SK-N-SH treated with all-trans-retinoic acid at 6 μM for 48 hours (cell line): Measurements from ENCODE around the gene ZGPAT.

Experiments used
- ATAC-seq: fragments of 200-7000 bp; cut with Tn5 transposase; 3 replicates; pipeline ENCODE4 v1.9.1; 2020; ENCODE audit warnings: mild to moderate bottlenecking, moderate library complexity
- ARNTL ChIP-seq: fragments of 450-650 bp; formaldehyde crosslinking; IDR thresholded peaks from 2 replicates; pipeline ENCODE4 v1.5.0; 2020; ENCODE audit warnings: low read depth, mild to moderate bottlenecking, moderate library complexity, borderline replicate concordance
- BACH2 ChIP-seq: fragments of 250-450 bp; sonication (Bioruptor Pico); IDR thresholded peaks from 2 replicates; pipeline ENCODE4 v1.9.0; 2021; ENCODE audit warnings: mild to moderate bottlenecking, borderline replicate concordance
- CREB5 ChIP-seq: fragments of 250-450 bp; sonication (Bioruptor Pico); IDR thresholded peaks from 2 replicates; pipeline ENCODE4 v1.5.1; 2020; ENCODE audit warnings: low read depth, mild to moderate bottlenecking, moderate library complexity
- CSDC2 ChIP-seq: fragments of 250-450 bp; sonication (Bioruptor Pico); IDR thresholded peaks from 2 replicates; pipeline ENCODE4 v1.5.0; 2020; ENCODE audit warnings: mild to moderate bottlenecking, moderate library complexity
- ESRRG ChIP-seq: fragments of 250-450 bp; sonication (Bioruptor Pico); IDR thresholded peaks from 2 replicates; pipeline ENCODE4 v1.6.1; 2021; ENCODE audit warnings: mild to moderate bottlenecking
- ISL1 ChIP-seq: fragments of 250-450 bp; sonication (Bioruptor Pico); IDR thresholded peaks from 2 replicates; pipeline ENCODE4 v2.1.2; 2022; ENCODE audit warnings: mild to moderate bottlenecking, moderate library complexity
- OSR1 ChIP-seq: fragments of 250-450 bp; sonication (Bioruptor Pico); IDR thresholded peaks from 2 replicates; pipeline ENCODE4 v1.8.0; 2022; ENCODE audit warnings: moderate library complexity, mild to moderate bottlenecking, inconsistent platforms
- PATZ1 ChIP-seq: fragments of 250-450 bp; sonication (Bioruptor Pico); IDR thresholded peaks from 2 replicates; pipeline ENCODE4 v1.8.0; 2020; ENCODE audit warnings: mild to moderate bottlenecking, moderate library complexity, borderline replicate concordance
- POU6F1 ChIP-seq: fragments of 250-450 bp; sonication (Bioruptor Pico); IDR thresholded peaks from 2 replicates; pipeline ENCODE4 v1.8.0; 2021; ENCODE audit warnings: low read depth, mild to moderate bottlenecking, moderate library complexity, borderline replicate concordance
- PPARA ChIP-seq: fragments of 250-450 bp; sonication (Bioruptor Pico); IDR thresholded peaks from 2 replicates; pipeline ENCODE4 v1.5.0; 2020; ENCODE audit warnings: mild to moderate bottlenecking, borderline replicate concordance
- RARB ChIP-seq: fragments of 250-450 bp; sonication (Bioruptor Pico); IDR thresholded peaks from 2 replicates; pipeline ENCODE4 v1.8.0; 2021; ENCODE audit warnings: mild to moderate bottlenecking, moderate library complexity
- SNAI2 ChIP-seq: fragments of 250-450 bp; sonication (Bioruptor Pico); IDR thresholded peaks from 2 replicates; pipeline ENCODE4 v1.5.0; 2020; ENCODE audit warnings: mild to moderate bottlenecking, moderate library complexity
- TCF4 ChIP-seq: fragments of 250-450 bp; sonication (Bioruptor Pico); IDR thresholded peaks from 2 replicates; pipeline ENCODE4 v1.8.0; 2021; ENCODE audit warnings: mild to moderate bottlenecking, moderate library complexity, borderline replicate concordance
- TOX ChIP-seq: fragments of 250-450 bp; sonication (Bioruptor Pico); IDR thresholded peaks from 2 replicates; pipeline ENCODE4 v1.8.0; 2021; ENCODE audit warnings: mild to moderate bottlenecking, moderate library complexity, borderline replicate concordance
- ZC3H10 ChIP-seq: fragments of 250-450 bp; sonication (Bioruptor Pico); IDR thresholded peaks from 2 replicates; pipeline ENCODE4 v1.5.1; 2021; ENCODE audit warnings: mild to moderate bottlenecking, moderate library complexity
- ZFP30 ChIP-seq: fragments of 450-650 bp; formaldehyde crosslinking; IDR thresholded peaks from 2 replicates; pipeline ENCODE4 v1.5.0; 2022; ENCODE audit warnings: mild to moderate bottlenecking, moderate library complexity
- ZNF565 ChIP-seq: fragments of 450-650 bp; formaldehyde crosslinking; conservative IDR thresholded peaks from 2 replicates; pipeline ENCODE4 v1.5.0; 2020; ENCODE audit warnings: low read depth, mild to moderate bottlenecking, moderate library complexity
- ZNF70 ChIP-seq: fragments of 450-650 bp; formaldehyde crosslinking; IDR thresholded peaks from 2 replicates; pipeline ENCODE4 v1.5.0; 2020; ENCODE audit warnings: mild to moderate bottlenecking, moderate library complexity
- ZNF8 ChIP-seq: fragments of 450-650 bp; formaldehyde crosslinking; IDR thresholded peaks from 2 replicates; pipeline ENCODE4 v1.5.0; 2020; ENCODE audit warnings: mild to moderate bottlenecking, moderate library complexity
- TF ChIP-seq, protein P1 (sequence below): fragments of 250-450 bp; sonication (Bioruptor Pico); IDR thresholded peaks from 2 replicates; pipeline ENCODE4 v1.5.1; 2021; ENCODE audit warnings: mild to moderate bottlenecking, moderate library complexity

ZGPAT gene

DNA sequence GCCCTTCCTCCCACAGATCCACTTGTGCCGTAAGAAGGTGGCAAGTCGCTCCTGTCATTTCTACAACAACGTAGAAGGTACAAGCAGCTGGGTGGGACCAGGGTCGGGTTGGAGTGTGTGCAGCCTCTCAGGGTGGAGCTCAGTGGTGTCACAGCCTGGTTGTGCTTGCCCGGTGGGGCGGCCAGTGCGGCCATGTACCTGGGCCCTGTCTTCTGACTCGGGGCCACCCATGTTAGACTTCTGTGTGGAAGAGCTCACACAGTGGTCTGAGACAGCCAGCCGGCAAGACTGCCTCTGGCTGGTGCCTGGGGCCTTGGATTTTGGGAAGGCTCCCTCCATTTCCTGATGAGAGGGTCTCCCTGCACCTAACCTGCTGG lies 45.0 kb upstream of the ZGPAT start:
- no peak for ATAC-seq
- TF ChIP-seq ESRRG (CRISPR knock-in tag) (no peak), ZFP30 (CRISPR knock-in tag) (no peak), POU6F1 (no peak), CREB5 (CRISPR knock-in tag) (no peak), OSR1 (no peak), CSDC2 (CRISPR knock-in tag) (no peak), PATZ1 (CRISPR knock-in tag) (no peak)
- TF ChIP-seq, protein P1, sequence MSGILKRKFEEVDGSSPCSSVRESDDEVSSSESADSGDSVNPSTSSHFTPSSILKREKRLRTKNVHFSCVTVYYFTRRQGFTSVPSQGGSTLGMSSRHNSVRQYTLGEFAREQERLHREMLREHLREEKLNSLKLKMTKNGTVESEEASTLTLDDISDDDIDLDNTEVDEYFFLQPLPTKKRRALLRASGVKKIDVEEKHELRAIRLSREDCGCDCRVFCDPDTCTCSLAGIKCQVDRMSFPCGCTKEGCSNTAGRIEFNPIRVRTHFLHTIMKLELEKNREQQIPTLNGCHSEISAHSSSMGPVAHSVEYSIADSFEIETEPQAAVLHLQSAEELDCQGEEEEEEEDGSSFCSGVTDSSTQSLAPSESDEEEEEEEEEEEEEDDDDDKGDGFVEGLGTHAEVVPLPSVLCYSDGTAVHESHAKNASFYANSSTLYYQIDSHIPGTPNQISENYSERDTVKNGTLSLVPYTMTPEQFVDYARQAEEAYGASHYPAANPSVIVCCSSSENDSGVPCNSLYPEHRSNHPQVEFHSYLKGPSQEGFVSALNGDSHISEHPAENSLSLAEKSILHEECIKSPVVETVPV, result no peak

DNA sequence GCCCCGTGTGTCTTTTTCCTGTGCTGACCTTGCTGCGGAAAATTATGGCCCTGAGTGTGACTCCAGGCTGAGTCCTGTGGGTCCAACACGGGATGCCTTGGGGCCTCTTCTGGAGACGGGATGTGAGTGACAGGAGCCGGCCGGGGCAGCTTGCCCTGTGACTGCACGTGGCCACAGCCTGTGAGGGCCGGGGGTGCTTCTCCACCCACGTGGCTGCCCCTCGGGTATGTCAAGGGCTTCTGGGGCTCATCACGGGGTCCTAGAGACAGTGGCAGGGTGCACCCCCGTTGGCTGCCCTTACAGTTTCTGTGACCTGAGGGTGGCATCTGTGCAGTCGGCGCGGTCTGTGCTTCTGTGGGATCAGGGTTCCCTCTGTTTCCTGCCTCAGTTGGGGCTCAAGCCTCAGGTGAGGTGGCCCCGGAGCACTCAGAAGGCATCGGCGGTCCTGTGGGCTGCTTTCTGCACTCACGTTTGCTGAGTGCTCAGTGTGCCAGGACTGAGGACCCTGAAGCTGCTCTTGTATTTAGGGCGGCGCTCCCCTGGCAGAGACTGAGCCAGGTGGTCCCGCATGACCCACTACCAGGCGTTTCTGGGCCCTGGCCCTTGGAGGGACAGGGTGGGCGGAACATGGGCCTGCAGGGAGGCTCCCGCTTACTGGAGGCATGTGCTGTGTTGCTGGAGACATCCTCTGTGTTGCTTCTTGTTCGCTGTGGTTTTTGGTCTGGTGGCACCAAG lies 44.3 kb upstream of the ZGPAT start:
- TF ChIP-seq BACH2 (CRISPR knock-in tag) (no peak), ESRRG (CRISPR knock-in tag) (no peak), ISL1 (CRISPR knock-in tag) (no peak), POU6F1 (no peak), CREB5 (CRISPR knock-in tag) (no peak), ZNF8 (CRISPR knock-in tag) (no peak), PPARA (CRISPR knock-in tag) (no peak), ARNTL (CRISPR knock-in tag) (no peak), ZNF70 (no peak), RARB (CRISPR knock-in tag) (no peak), ZNF565 (CRISPR knock-in tag) (no peak)
- TF ChIP-seq, protein P1, result no peak
- ATAC-seq, result no peak

DNA sequence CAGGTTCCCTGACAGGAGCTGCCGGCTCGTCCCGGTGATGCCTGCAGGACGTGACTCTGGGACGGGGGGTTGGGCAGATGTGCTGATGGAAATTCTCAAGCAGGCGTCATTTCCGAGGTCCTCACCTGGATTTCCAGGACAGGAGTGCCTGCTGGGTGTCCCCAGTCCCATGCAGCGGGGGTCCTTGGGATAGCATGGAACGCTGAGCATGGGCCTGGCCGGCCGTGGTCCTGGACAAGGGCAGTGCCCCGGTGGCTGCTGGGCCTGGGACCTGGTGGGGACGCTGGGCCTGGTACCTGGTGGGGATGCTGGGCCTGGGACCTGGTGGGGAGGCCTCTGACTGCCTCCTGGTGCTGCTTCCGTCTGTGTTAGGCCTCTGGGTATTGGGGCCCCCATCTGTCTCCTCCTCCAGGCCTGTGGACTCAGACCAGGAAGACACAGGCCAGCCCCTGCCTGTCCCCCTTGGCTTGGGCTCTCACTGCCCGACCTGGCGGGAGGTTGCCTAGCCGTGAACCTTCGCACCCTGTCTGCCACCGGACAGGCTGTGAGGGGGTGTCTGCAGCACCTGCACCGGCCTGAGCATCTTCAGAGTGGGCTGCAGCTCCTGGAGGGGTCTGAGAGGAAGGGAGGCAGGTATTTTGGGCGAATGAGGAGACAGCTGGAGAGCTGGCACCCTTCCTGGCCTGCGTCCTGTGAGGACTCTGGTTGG lies 43.5 kb upstream of the ZGPAT start:
- no peak for ATAC-seq
- no peak for TF ChIP-seq BACH2 (CRISPR knock-in tag)
- no peak for TF ChIP-seq ZNF565 (CRISPR knock-in tag)
- TF ChIP-seq, protein P1, result no peak
- no peak for TF ChIP-seq OSR1
- TF ChIP-seq TCF4, result no peak
- no peak for TF ChIP-seq ZC3H10
- no peak for TF ChIP-seq RARB (CRISPR knock-in tag)
- no peak for TF ChIP-seq ZNF70
- no peak for TF ChIP-seq ESRRG (CRISPR knock-in tag)
- no peak for TF ChIP-seq PPARA (CRISPR knock-in tag)
- TF ChIP-seq ISL1 (CRISPR knock-in tag), result no peak
- TF ChIP-seq ZNF8 (CRISPR knock-in tag), result no peak
- no peak for TF ChIP-seq TOX (CRISPR knock-in tag)
- TF ChIP-seq ZFP30 (CRISPR knock-in tag), result no peak
- TF ChIP-seq SNAI2 (CRISPR knock-in tag), result no peak
- no peak for TF ChIP-seq CSDC2 (CRISPR knock-in tag)
